Measurements from ENCODE around the gene SEPTIN1.
"Not testable (repeated sequence)": the region's sequence is repeated elsewhere in the genome, so short reads cannot be mapped to it uniquely, and the experiment has no call there.

Gene SEPTIN1

DNA sequence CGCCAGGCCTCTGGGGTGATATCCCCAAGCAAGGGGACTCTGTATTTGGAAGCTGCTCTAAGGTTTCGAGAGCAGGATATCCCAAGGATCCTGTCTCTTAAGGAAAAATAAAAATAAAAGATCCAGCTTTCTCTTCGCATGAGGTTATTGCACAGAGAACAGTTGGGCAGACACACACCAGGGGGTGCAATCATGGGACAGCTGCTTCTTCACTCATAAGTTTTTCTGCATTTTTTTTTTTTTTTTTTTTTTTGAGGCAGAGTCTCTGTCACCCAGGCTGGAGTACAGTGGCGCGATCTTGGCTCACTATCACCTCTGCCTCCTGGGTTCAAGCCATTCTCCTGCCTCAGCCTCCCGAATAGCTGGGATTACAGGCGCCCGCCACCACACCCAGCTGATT lies 40.4 kb downstream of the SEPTIN1 start:
- not testable (repeated sequence) for DNase-seq (ENCODE audit: low spot score)

GRCh38 chr16:30340621-30341020 lies 41.7 kb downstream of the SEPTIN1 start:
- DNase-seq (ENCODE audit: low spot score), result no peak

- DNase-seq (ENCODE audit: low spot score), result not testable (repeated sequence)
Observed at GRCh38 chr16:30338715-30339114, 43.6 kb downstream of the SEPTIN1 start.

DNA sequence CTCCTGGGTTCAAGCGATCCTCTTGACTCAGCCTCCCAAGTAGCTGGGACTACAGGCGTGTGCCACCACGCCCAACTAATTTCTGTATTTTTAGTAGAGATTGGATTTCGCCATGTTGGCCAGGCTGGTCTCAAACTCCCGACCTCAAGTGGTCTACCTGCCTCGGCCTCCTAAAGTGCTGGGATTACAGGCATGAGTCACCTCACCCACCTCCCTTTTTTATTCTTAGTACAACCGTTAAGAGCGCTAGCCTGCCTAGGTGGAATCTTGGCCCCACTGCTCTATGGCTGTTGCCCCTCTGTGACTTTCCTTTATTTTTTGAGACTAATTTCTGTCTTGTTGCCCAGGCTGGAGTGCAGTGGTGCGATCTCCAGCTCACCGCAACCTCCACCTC lies 44.4 kb downstream of the SEPTIN1 start:
- DNase-seq (ENCODE audit: low spot score), result not testable (repeated sequence)

DNA sequence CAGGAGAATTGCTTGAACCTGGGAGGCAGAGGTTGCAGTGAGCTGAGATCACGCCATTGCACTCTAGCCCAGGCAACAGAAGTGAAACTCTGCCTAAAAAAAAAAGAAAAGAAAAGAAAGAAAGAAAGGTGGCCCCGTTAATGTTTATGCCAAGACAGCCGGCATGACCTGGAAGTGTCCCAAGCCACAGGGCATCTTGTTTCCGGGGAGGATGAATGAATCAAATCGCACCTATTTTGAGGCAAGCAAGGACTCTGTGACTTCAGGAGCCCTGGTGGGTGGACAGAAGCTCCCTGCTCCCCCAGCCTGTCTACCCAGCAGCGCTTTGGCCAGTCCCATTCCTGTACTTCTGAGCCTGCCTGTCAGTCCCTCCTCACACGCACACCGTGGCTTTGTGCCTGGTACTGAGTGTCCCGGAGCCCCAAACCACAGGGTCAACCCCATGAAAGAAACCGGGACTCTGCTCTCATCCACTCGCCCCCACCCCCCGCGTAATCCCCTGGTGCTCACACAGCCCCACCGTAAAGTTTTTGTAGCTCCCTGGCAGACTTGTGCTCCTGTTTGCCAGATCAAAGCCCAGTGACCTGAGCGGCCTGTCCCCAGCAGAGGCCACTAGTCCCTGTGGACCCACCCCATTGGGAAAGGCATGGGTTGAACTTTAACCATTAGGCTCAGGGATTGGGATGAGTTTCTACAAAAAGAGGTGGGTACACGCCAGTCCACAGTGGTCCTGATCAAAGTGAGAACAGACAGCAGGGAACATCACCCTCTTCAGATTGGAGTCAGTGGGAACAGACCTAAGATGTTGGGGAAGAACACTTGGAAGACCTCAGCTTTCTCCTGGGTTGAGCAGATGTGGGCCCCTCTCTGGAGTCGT lies 46.5 kb downstream of the SEPTIN1 start:
- DNase-seq (ENCODE audit: low spot score), result peak; percentile 20

DNA sequence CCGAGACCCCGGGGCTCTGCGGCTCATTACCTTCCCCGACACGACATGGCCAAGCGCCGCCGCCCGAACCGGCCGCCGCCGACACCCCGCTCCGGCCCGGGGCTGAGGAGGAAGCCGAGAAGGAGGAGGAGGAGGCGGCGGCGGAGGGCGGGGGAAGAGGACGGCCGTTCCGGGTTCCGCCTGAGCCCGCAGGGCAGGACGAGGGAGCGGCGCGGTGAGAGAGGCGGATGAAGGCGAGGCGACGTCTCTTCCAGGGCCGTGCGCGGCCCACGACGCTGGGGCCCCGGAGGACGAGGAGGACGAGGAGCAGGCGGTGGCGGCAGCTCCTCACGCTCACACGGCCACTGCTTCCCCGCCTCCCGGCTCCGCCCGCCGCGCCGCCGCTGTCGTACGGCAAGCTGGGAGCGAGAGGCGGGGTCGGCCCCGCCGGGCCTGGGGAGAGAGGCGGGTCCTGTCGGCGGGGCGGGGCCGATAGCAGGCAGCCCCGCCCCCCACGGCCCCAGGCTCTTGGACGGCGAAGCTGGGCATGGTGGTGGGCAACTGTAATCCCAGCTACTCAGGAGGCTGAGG lies 47.2 kb downstream of the SEPTIN1 start:
- DNase-seq (ENCODE audit: low spot score), result peak; percentile 25

DNA sequence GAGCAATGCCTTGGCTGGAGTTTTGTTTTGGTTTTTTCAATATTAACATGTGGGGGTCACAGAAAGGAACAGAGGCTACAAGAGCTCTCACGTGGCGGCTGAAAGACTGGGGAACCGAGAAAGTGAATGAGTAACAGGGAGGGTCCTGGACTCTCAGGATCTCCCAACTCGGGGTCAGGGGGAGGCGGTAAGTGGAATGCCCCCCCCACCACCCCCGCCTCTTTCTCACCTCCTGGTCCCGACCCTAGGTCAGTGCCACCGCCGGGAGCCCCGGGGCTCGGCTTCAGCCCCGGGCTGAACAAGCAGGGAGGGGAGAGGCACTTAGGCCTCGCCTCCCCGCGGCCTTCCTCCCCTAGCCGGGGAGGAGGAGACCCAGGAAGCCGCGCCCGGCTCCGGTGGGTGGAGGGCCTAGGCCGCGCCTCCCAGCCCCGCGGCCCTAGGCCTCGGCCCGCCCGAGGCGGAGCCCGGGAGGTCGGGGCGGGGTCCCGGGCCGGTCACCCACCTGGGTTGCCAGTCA lies 47.8 kb downstream of the SEPTIN1 start:
- not testable (repeated sequence) for DNase-seq (ENCODE audit: low spot score)
